GM19193 (cell line): Measurements from ENCODE around the gene NARS2.
A peak's percentile ranks its signal among the peaks of the same experiment; 100 is the strongest.

ENCODE experiments used
- POLR2A ChIP-seq: IDR thresholded peaks from 4 replicates; pipeline ENCODE4 v1.6.1; 2011; ENCODE audit not compliant: insufficient read depth, insufficient read length; ENCODE audit errors: extremely low read depth

NARS2 gene

GRCh38 chr11:78418584-78419211, 156.0 kb downstream of the NARS2 start:
- no peak for TF ChIP-seq POLR2A

GRCh38 chr11:78417888-78418583, 156.6 kb downstream of the NARS2 start:
- TF ChIP-seq POLR2A: peak; percentile 69

DNA sequence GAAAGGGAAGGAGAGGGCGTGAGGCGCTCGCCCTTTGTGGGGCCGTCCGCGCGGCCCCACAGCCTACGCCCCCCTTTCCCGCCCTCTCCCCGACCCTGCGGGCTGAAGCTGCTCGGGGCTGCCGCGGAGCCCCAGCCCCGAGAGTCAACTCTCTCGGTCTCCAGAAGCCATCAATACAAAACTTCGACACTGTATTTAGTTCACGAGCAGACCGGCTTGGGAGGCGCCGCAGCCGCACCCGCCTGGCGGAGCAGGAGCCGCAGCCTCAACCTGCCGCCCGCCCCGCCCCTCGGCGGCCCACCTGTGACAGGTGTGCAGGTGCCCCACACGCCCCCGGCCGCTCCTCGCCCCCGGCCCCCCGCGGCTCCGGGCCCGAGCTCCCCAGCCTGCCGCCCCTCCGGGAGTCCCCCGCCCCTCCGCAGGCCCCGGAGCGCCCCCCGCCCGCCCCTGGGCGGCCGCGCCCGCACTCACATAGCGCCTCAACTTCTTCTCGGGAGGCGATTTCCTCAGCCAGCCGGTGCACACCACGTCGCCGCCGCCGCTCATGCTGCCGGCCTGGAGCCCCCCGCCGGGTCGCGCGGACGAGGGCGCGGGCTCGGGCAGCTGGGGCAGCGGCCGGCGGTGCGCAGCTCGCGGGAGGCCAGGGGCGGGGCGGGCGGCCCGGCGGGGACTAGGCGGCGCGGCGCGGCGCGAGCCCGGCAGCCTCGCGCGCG, 157.3 kb downstream of the NARS2 start, which contains the start of gene GAB2:
TSS of gene GAB2 (minus strand) at position 646 of the 713 bp plus-strand sequence. CDS start at position 546, 100 bp downstream.
- no peak for TF ChIP-seq POLR2A

GRCh38 chr11:78416285-78417174, 158.1 kb downstream of the NARS2 start:
- no peak for TF ChIP-seq POLR2A

DNA sequence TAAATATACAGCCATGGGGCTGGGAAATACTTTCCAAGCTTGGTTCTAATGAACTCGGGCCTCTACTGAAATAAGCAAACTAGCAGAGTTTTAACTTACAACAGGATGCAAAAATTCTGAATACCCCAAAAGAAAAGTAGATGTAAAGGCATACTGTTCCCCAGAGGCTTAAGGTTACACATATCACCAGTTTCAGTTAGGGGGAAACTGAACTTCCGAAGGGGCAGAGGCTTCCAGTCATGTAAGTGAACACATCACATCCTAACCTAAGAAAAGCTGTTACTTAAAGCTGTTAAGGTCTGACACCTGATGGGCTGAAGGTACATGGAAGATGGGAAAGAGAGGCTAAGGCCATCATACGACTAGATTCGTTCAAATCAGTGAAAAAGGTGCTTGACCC, 159.3 kb downstream of the NARS2 start:
- no peak for TF ChIP-seq POLR2A

- TF ChIP-seq POLR2A: no peak
Measured at GRCh38 chr11:78414321-78415051, 160.2 kb downstream of the NARS2 start.

DNA sequence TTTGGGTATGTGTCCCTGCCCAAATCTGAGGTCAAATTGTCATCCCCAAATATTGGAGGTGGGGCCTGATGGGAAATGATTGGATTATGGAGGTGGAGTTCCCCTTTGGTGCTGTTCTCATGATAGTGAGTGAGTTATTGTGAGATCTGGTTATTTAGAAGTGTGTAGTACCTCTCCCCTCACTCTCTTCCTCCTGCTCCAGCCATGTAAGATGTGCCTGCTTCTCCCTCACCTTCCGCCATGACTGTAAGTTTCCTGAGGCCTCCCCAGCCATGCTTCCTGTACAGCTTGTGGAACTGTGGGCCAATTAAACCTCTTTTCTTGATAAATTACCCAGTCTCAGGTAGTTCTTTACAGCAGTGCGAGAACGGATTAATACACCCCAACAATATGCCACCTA, 166.0 kb downstream of the NARS2 start:
- TF ChIP-seq POLR2A: no peak

GRCh38 chr11:78406568-78407196, 168.0 kb downstream of the NARS2 start:
- TF ChIP-seq POLR2A: no peak

GRCh38 chr11:78405805-78406204, 168.9 kb downstream of the NARS2 start:
- TF ChIP-seq POLR2A: no peak

- TF ChIP-seq POLR2A: no peak
Measured at GRCh38 chr11:78403781-78404180, 170.9 kb downstream of the NARS2 start.

DNA sequence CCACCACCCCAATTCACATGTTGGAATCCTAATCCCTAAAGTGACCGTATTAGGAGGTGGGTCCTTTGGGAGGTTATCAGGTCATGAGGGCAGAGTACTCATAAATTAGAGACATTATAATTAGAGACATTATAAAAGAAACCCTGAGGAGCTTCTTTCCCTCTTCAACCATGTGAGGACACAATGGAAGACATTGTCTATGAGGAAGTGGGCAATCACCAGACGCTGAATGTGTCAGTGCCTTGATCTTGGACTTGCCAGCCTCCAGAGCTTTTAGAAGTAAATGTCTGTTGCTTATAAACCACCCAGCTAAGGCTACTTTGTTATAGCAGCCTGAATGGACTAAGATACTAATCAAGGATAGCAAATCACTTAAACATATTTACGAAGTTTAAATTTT, 171.8 kb downstream of the NARS2 start:
- no peak for TF ChIP-seq POLR2A

- TF ChIP-seq POLR2A: no peak
Measured at GRCh38 chr11:78400702-78401101, 174.0 kb downstream of the NARS2 start.

- no peak for TF ChIP-seq POLR2A
Measured at GRCh38 chr11:78400116-78400515, 174.5 kb downstream of the NARS2 start.

- no peak for TF ChIP-seq POLR2A
Measured at GRCh38 chr11:78399136-78399535, 175.5 kb downstream of the NARS2 start.

GRCh38 chr11:78398715-78399114, 175.9 kb downstream of the NARS2 start:
- no peak for TF ChIP-seq POLR2A

DNA sequence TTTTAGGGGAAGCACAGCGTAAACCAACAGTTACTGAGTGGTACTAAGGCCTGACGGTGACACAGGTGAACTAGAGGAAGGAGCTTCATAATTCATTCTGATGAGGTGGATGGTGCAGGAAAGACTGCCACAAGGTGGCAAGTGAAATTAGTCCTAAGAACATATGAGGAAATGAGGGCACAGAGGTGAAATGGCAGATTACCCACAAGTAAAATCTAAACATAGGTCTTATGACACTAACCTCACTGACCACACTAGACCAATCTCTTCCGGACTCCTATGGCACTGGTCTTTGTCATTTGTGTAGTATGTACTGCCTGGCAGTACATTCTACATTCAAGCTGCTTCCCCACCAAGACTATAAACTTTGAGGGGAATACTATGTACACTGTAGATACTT, 177.3 kb downstream of the NARS2 start:
- TF ChIP-seq POLR2A: no peak
